ENCODE measurements around the gene PTK7.

The PTK7 gene

DNA sequence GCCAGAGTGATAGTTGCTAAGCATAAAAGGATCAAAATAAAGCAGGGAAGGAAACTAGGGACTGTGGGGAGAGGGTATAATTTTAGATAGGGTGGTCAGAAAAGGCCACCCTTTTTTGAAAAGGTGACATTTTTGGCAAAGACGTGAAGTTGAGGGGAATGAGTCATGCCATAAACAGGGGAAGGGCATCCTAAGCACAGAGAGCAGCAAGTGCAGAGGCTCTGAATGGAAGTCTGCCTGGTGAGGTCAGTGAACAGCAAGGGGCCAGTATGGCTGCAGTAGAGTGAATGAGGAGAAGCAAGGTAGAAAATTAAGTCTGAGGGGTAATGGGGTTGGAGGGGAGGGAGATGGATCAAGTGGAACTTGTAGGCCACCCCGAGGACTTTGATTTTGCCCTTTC is 14.3 kb upstream of the PTK7 start:
- no peak overlapping the region for H3K4me3 ChIP-seq (ENCODE audit: low read depth, low read length)
- TF ChIP-seq, protein P1, sequence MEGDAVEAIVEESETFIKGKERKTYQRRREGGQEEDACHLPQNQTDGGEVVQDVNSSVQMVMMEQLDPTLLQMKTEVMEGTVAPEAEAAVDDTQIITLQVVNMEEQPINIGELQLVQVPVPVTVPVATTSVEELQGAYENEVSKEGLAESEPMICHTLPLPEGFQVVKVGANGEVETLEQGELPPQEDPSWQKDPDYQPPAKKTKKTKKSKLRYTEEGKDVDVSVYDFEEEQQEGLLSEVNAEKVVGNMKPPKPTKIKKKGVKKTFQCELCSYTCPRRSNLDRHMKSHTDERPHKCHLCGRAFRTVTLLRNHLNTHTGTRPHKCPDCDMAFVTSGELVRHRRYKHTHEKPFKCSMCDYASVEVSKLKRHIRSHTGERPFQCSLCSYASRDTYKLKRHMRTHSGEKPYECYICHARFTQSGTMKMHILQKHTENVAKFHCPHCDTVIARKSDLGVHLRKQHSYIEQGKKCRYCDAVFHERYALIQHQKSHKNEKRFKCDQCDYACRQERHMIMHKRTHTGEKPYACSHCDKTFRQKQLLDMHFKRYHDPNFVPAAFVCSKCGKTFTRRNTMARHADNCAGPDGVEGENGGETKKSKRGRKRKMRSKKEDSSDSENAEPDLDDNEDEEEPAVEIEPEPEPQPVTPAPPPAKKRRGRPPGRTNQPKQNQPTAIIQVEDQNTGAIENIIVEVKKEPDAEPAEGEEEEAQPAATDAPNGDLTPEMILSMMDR (IDR thresholded peaks at IDR 0.05; ENCODE audit: low read depth, low read length): no peak
- TF ChIP-seq MYC (IDR thresholded peaks at IDR 0.05; ENCODE audit: low read depth, low read length) (no peak), POLR2A (IDR thresholded peaks at IDR 0.05; ENCODE audit: extremely low read depth, insufficient read length) (no peak)
- TF ChIP-seq, protein P2, sequence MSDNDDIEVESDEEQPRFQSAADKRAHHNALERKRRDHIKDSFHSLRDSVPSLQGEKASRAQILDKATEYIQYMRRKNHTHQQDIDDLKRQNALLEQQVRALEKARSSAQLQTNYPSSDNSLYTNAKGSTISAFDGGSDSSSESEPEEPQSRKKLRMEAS (IDR thresholded peaks at IDR 0.05; ENCODE audit: low read depth, low read length): no peak
- DNase-seq (ENCODE audit: low read depth): no peak

DNA sequence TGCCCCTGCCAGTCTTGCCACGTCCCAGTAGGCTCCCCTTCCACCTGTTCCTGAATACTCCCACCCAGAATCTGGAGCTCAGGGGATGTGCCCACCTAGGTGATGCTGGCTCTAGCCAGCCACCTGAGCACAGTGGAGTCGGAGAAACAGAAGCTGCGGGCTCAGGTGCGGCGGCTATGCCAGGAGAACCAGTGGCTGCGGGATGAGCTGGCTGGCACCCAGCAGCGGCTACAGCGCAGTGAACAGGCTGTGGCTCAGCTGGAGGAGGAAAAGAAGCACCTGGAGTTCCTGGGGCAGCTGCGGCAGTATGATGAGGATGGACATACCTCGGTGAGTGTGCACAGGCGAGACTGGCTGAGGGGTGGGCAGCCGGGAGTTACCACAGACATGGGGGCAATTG is 13.3 kb upstream of the PTK7 start:
- no peak overlapping the region for H3K4me3 ChIP-seq (ENCODE audit: low read depth, low read length)
- TF ChIP-seq POLR2A (IDR thresholded peaks at IDR 0.05; ENCODE audit: extremely low read depth, insufficient read length): no peak
- TF ChIP-seq, protein P1 (IDR thresholded peaks at IDR 0.05; ENCODE audit: low read depth, low read length): no peak
- TF ChIP-seq, protein P2 (IDR thresholded peaks at IDR 0.05; ENCODE audit: low read depth, low read length): no peak
- no peak for TF ChIP-seq MYC (IDR thresholded peaks at IDR 0.05; ENCODE audit: low read depth, low read length)
- DNase-seq (ENCODE audit: low read depth): no peak

DNA sequence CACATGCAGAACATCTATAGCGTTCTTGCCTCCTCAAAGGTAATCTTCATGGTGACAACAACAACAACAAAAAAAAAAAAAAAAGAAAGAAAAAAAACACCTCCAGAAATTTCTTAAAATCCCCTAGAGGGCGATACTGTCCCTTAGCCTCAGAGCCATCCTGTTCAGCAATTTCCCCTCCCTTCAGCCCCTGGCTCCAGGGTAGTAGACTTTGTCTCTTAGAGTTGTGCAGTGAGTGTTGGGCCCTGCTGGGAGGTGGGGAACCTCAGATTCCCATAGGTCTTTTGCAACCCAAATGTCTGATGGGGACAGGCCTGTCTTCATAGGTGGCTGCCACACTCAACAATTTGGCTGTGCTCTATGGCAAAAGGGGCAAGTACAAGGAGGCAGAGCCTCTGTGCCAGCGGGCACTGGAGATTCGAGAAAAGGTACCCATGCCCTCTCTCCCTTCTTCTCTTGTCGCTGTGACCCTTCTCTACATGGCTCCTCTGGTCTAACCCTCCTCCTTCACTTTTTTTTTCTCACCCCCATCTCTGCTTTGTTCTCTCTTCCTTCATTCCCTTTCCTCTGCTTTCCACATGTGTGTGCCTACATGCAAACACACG is 6.0 kb upstream of the PTK7 start:
- TF ChIP-seq MYC (IDR thresholded peaks at IDR 0.05; ENCODE audit: low read depth, low read length): no peak
- TF ChIP-seq, protein P1 (IDR thresholded peaks at IDR 0.05; ENCODE audit: low read depth, low read length): peak; percentile 60
- peak; percentile 77 for DNase-seq (ENCODE audit: low read depth)
- no peak overlapping the region for H3K4me3 ChIP-seq (ENCODE audit: low read depth, low read length)

DNA sequence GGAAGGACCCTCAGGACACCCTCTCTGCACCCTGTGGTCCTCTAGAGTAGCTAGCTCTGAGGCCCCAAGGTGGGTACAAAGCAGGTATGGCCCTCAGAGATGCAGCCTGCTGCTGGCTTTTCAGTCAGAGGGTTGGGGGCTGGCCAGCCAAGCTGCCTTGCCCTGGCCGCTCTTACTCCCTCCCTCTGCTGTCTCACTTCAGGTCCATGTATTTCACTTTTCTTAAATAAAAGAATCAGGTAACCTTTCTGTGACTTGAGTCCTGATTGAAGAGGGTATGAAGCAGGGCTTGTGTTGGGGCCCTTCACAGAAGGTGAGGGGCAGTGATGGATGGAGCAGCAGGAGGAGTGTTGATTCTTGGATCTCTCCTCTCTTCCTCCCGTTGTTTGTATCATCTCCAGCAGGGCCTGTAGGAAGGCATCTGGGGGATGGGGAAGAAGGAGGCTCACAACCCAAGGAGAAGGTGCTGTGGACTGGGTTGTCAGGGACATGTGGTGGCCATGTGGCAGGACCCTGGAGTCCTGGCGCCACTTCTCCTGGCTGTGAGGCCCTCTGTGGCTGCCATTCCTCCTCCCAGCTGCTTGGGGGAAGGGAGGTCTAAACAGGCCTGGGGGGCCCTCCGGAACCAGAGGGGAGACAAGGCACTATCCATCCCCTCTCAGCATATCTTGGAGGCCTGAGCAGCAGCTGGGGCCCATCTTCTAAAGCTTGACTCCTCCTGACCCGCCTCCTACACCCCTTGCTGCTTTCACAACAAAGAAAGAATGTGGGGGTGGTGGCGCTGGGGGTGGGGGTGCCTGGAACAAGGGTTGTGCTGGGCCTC is 1.1 kb upstream of the PTK7 start:
- H3K4me3 ChIP-seq (ENCODE audit: low read depth, low read length): no peak overlapping the region
- no peak for DNase-seq (ENCODE audit: low read depth)

DNA sequence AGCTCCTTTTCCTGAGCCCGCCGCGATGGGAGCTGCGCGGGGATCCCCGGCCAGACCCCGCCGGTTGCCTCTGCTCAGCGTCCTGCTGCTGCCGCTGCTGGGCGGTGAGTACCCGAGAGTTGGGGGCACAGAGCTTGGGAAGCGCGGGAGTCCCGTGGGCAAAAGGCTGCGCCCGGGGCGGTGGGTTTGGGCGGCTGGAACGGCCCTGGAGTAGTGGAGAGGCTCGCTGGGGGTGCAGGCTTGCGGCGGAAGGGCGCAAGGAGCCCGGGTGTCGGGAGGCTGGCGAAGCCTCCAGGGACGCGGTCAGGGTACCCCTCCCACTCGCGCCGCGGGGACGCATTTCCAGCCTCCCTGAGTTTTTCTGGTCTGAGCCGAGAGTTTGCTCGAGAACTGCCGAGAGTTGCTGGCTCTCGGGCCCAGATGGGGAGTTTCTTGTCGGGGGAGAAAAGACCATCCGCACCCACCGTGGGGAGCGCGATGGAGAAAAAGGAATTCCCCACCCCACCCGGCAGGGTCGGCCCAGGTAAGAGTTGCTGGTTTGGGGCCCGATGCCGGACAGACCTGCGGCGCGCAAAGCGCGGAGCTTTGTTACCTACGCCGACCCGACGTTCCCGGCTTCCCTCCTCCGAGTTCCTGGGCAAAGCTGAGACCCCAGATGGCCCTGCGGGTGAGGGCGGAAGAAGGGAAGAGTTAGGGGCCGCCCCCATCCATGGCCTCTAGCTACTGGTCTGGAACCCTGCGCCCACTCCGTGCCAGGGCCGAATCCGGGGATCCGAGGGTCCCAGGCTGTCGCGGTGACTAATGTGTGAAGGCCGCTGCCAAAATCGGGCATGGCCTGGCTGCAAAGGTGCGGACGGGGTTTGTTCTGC is 584 bp downstream of the PTK7 start:
- TF ChIP-seq, protein P1 (IDR thresholded peaks at IDR 0.05; ENCODE audit: low read depth, low read length): no peak
- TF ChIP-seq, protein P2 (IDR thresholded peaks at IDR 0.05; ENCODE audit: low read depth, low read length): no peak
- no peak for TF ChIP-seq POLR2A (IDR thresholded peaks at IDR 0.05; ENCODE audit: extremely low read depth, insufficient read length)
- TF ChIP-seq MYC (IDR thresholded peaks at IDR 0.05; ENCODE audit: low read depth, low read length): no peak
- peak overlapping the region; percentile 53 for H3K4me3 ChIP-seq (ENCODE audit: low read depth, low read length)
- DNase-seq (ENCODE audit: low read depth): peak; percentile 42

More for the DNA sequence above, 1.1 kb upstream of the PTK7 start:
- TF ChIP-seq POLR2A (IDR thresholded peaks at IDR 0.05; ENCODE audit: extremely low read depth, insufficient read length) (no peak), MYC (IDR thresholded peaks at IDR 0.05; ENCODE audit: low read depth, low read length) (0 out of 2 replicates have a peak, but pooled peaks have one; percentile 19)
- TF ChIP-seq, protein P2 (IDR thresholded peaks at IDR 0.05; ENCODE audit: low read depth, low read length): peak; percentile 42; the same call in 1 of the 2 replicates
- TF ChIP-seq, protein P1 (IDR thresholded peaks at IDR 0.05; ENCODE audit: low read depth, low read length): no peak

Measured in NB4 (cell line).